Smooth muscle cell (in vitro differentiated cells): ENCODE data around the gene TNFRSF11A. TPM values are rescaled to one million over a fixed set of nuclear protein-coding genes. Genes with fewer than 3 reads are reported as not detected.

ENCODE experiments used
- DNase-seq: peaks from one replicate; lab custom pipeline; 2025; ENCODE audit not compliant: unreplicated experiment; lab: John Stamatoyannopoulos, UW
- H2AFZ ChIP-seq: fragments of 200-600 bp; sonication (generic); 2 replicates; pipeline ENCODE4 v1.6.0; 2016; ENCODE audit warnings: antibody characterized with exemption, low read depth, mild to moderate bottlenecking
- H3F3A ChIP-seq: fragments of 200-600 bp; sonication (generic); 2 replicates; pipeline ENCODE4 v1.6.0; 2017; ENCODE audit warnings: antibody characterized with exemption, low read depth
- H3K27ac ChIP-seq: fragments of 200-600 bp; sonication (generic); 2 replicates; pipeline ENCODE4 v1.5.1; 2016; ENCODE audit warnings: low read depth, mild to moderate bottlenecking
- H3K27me3 ChIP-seq: fragments of 200-600 bp; sonication (generic); 2 replicates; pipeline ENCODE4 v1.6.1; 2016; ENCODE audit warnings: low read depth, mild to moderate bottlenecking
- H3K36me3 ChIP-seq: fragments of 200-600 bp; sonication (generic); 2 replicates; pipeline ENCODE4 v1.5.1; 2016; ENCODE audit warnings: low read depth
- H3K4me1 ChIP-seq: fragments of 200-600 bp; sonication (generic); 2 replicates; pipeline ENCODE4 v1.5.1; 2016; ENCODE audit warnings: low read depth
- H3K4me2 ChIP-seq: fragments of 200-600 bp; sonication (generic); 2 replicates; pipeline ENCODE4 v1.6.0; 2016; ENCODE audit warnings: mild to moderate bottlenecking
- H3K4me3 ChIP-seq: fragments of 200-600 bp; sonication (generic); 2 replicates; pipeline ENCODE4 v1.5.1; 2016; ENCODE audit warnings: mild to moderate bottlenecking
- H3K79me2 ChIP-seq: fragments of 200-600 bp; sonication (generic); 2 replicates; pipeline ENCODE4 v1.6.0; 2016; ENCODE audit warnings: low read depth, mild to moderate bottlenecking
- H3K9ac ChIP-seq: fragments of 200-600 bp; sonication (generic); 2 replicates; pipeline ENCODE4 v1.6.0; 2016; ENCODE audit warnings: low read depth
- H3K9me3 ChIP-seq: fragments of 200-600 bp; sonication (generic); replicated peaks from 2 replicates; pipeline ENCODE4 v1.5.1; 2016; ENCODE audit warnings: low read depth
- H4K20me1 ChIP-seq: fragments of 200-600 bp; sonication (generic); 2 replicates; pipeline ENCODE4 v1.6.0; 2016; ENCODE audit warnings: low read depth
- WGBS: methylation state at CpG from one replicate; pipeline ENCODE4 v1.1.7; 2016; ENCODE audit warnings: low lambda C conversion rate; 5-methylcytosine and 5-hydroxymethylcytosine counted together
- polyA plus RNA-seq: library from polyadenylated mRNA; unstranded; fragments of >200 nt; fragmentation: Nextera tagmentation; extraction: Ambion mirVana; gene quantifications from 2 replicates; pipeline ENCODE4 v1.2.1, GENCODE V29; 2016
- total RNA-seq: library from RNA; depleted of rRNA; stranded (reverse); fragments of >200 nt; gene quantifications from 2 replicates; pipeline ENCODE4 v1.2.3, GENCODE V29; 2014
- TF ChIP-seq, protein P1 (sequence below): fragments of 200-600 bp; sonication (generic); IDR thresholded peaks from 2 replicates; pipeline ENCODE4 v1.5.1; 2017; ENCODE audit warnings: borderline replicate concordance, mild to moderate bottlenecking, antibody characterized with exemption; ENCODE audit not compliant: insufficient read depth, poor library complexity, severe bottlenecking

Gene TNFRSF11A
- total and polyA plus RNA-seq, 2 experiments from 2014 or later: under 0.01 TPM; not detected in 1

DNA sequence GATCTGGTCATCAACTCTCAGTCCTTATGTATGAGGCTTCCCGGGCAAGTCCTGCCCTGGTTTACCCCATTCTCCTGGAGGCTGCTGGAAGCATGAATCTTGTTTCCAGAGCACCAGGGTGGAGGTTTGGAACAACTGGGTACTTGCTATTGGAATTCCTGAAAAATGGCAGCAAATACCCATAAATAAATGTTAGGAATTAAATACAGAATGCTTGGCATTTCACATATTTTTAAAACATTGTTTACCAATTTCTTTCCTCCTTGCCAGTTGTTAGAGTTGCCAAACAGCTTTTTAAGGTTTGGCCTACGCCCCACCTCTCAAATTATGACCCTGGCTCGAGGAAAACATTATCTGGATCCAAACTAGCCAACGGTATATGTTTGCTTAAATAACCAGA lies 107.1 kb downstream of the TNFRSF11A start:
- TF ChIP-seq, protein P1, sequence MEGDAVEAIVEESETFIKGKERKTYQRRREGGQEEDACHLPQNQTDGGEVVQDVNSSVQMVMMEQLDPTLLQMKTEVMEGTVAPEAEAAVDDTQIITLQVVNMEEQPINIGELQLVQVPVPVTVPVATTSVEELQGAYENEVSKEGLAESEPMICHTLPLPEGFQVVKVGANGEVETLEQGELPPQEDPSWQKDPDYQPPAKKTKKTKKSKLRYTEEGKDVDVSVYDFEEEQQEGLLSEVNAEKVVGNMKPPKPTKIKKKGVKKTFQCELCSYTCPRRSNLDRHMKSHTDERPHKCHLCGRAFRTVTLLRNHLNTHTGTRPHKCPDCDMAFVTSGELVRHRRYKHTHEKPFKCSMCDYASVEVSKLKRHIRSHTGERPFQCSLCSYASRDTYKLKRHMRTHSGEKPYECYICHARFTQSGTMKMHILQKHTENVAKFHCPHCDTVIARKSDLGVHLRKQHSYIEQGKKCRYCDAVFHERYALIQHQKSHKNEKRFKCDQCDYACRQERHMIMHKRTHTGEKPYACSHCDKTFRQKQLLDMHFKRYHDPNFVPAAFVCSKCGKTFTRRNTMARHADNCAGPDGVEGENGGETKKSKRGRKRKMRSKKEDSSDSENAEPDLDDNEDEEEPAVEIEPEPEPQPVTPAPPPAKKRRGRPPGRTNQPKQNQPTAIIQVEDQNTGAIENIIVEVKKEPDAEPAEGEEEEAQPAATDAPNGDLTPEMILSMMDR: no peak
- no peak for DNase-seq
- H3K79me2 ChIP-seq: no peaks in the 10 kb centered on the region
- WGBS: 93% methylated on average over 4 of the region's 4 CpGs
- H3K9ac ChIP-seq: no peak overlapping the region
- no peak overlapping the region for H3K4me2 ChIP-seq
- H3K27me3 ChIP-seq: peaks cover 16% of the 10 kb centered on the region
- H3K27ac ChIP-seq: no peak overlapping the region
- no peaks in the 10 kb centered on the region for H4K20me1 ChIP-seq
- no peaks in the 10 kb centered on the region for H3F3A ChIP-seq
- H2AFZ ChIP-seq: no peak overlapping the region
- H3K4me3 ChIP-seq: no peak overlapping the region
- H3K4me1 ChIP-seq: no peaks in the 10 kb centered on the region
- H3K36me3 ChIP-seq: no peaks in the 10 kb centered on the region
- H3K9me3 ChIP-seq: no peaks in the 10 kb centered on the region

DNA sequence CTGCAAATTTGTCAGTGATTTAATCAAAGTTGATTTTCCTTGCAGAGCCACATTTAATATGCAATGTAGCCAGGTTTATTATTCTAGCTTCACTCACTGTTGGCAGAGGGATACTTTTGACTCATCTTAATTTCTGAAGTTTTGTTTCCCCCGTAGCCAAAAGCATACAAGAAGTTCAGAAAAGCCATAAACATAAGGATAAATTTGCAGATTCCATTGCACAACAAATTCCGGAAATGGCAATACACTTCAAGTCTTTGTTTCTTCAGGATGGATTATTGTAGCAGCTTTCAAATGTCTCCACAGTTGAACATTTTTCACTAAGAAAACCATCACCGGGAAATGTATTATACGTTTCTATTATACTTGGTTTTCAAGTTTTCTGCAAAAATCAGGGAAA lies 109.7 kb downstream of the TNFRSF11A start:
- Histone ChIP-seq H3K4me2 (no peak overlapping the region), H4K20me1 (no peaks in the 10 kb centered on the region), H3K4me1 (no peaks in the 10 kb centered on the region), H3K27me3 (peaks cover 7% of the 10 kb centered on the region), H3K4me3 (no peak overlapping the region), H3K9me3 (no peaks in the 10 kb centered on the region), H3K79me2 (no peaks in the 10 kb centered on the region), H3K9ac (no peak overlapping the region), H3K27ac (no peak overlapping the region), H3F3A (no peaks in the 10 kb centered on the region), H3K36me3 (no peaks in the 10 kb centered on the region), H2AFZ (no peak overlapping the region)
- no peak for DNase-seq
- TF ChIP-seq, protein P1: no peak
- WGBS: 89% methylated on average over 4 of the region's 4 CpGs

DNA sequence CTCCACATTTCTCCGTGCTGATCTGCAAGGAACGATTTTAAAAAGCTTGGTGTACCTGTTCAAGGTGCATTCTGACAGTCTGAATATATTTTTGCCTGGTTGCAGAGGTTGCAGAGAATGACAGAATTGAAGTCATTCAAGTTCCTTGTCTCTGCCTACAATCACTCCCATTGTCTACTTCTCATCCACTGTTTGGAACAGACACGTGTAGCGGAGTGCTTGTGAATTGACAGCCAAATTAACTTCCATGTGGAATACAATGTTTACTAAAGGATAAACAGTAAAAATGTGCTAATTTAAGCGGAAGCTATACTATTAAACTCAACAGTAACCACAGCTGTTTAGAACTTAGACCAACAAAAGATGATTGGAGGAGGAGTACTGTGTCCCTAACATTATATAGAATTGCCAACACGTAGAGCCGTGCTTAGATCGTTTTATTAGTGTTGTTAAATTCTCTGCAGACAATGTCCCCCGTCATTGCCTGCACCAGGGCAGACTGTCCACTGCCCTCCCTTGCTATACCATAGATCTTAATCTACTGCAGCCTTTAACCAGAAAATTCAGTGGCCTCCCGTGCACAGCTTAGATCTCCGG lies 110.4 kb downstream of the TNFRSF11A start:
- no peak for DNase-seq
- peaks cover 7% of the 10 kb centered on the region for H3K27me3 ChIP-seq
- no peak overlapping the region for H3K4me3 ChIP-seq
- H4K20me1 ChIP-seq: no peaks in the 10 kb centered on the region
- 59% methylated on average over 11 of the region's 11 CpGs for WGBS
- H2AFZ ChIP-seq: no peak overlapping the region
- H3K36me3 ChIP-seq: no peaks in the 10 kb centered on the region
- H3F3A ChIP-seq: no peaks in the 10 kb centered on the region
- no peak overlapping the region for H3K27ac ChIP-seq
- H3K4me1 ChIP-seq: no peaks in the 10 kb centered on the region
- no peak overlapping the region for H3K9ac ChIP-seq
- no peaks in the 10 kb centered on the region for H3K9me3 ChIP-seq
- H3K79me2 ChIP-seq: no peaks in the 10 kb centered on the region
- TF ChIP-seq, protein P1: no peak
- H3K4me2 ChIP-seq: no peak overlapping the region

DNA sequence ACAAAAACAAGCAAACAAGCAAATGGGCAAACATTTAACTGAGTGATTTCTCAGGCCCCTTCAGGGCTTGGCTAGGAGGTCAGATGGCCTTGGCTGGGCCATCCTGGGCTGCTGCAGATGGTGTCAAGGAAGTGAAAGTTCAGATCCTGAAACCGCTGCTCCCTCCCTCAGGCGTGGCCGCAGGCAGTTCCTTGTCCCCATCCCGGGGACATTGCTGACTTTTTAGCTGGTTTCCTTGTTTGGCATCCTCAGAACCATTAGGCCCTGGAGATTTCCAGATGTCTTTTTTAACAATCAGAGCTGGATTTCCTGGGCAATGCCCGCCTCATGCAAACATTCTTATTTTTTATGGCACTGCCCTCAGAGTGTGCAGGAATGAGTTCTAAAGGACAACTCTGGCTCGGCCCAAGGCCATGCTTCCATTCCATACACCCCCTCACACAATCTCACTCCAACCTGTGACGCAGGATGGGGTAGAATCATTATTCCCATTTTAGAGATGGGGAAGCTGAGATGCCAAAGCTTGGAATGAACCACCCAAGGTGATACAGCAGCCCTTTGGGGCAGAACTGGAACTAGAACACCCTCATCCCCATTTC lies 111.6 kb downstream of the TNFRSF11A start:
- H3K27ac ChIP-seq: no peak overlapping the region
- H2AFZ ChIP-seq: no peak overlapping the region
- no peaks in the 10 kb centered on the region for H3K4me1 ChIP-seq
- no peaks in the 10 kb centered on the region for H3F3A ChIP-seq
- peaks cover 7% of the 10 kb centered on the region for H3K27me3 ChIP-seq
- no peaks in the 10 kb centered on the region for H3K9me3 ChIP-seq
- no peak overlapping the region for H3K4me2 ChIP-seq
- H4K20me1 ChIP-seq: no peaks in the 10 kb centered on the region
- no peak overlapping the region for H3K4me3 ChIP-seq
- H3K36me3 ChIP-seq: no peaks in the 10 kb centered on the region
- no peaks in the 10 kb centered on the region for H3K79me2 ChIP-seq
- H3K9ac ChIP-seq: no peak overlapping the region
- WGBS: 92% methylated on average over 7 of the region's 7 CpGs
- no peak for DNase-seq
- TF ChIP-seq, protein P1: no peak
